SK-N-SH (cell line): ENCODE data around the gene CBFA2T3. TPM values are rescaled to one million over a fixed set of nuclear protein-coding genes. Genes with fewer than 3 reads are reported as not detected.

Experiments
- CTCF ChIA-PET: fragments of 300-600, 350-600 bp; formaldehyde crosslinking; extraction: SDS; loops from one replicate; lab custom pipeline; 2021; lab: Yijun Ruan, JAX
- POLR2A ChIA-PET: fragments of 350-600 bp; sonication (Branson Sonifier 250); formaldehyde crosslinking; extraction: SDS; loops from one replicate; lab custom pipeline; 2020; ENCODE audit warnings: antibody characterized with exemption, inconsistent platforms; lab: Yijun Ruan, JAX
- DNase-seq: peaks from one replicate; pipeline ENCODE4 v3.0.0; 2012
- H2AFZ ChIP-seq: fragments of 200-600 bp; sonication (generic); 2 replicates; pipeline ENCODE4 v1.8.1; 2016; ENCODE audit warnings: antibody characterized with exemption, mild to moderate bottlenecking, low read depth
- H3F3A ChIP-seq: fragments of 200-600 bp; sonication (generic); replicated peaks from 2 replicates; pipeline ENCODE3; 2016; ENCODE audit warnings: antibody characterized with exemption, mild to moderate bottlenecking; ENCODE audit not compliant: insufficient read depth
- H3K27ac ChIP-seq, 2 experiments: fragments of 200-500 bp in 1 of 2; fragments of 200-600 bp in 1 of 2; sonication (Bioruptor generic) in 1 of 2; sonication (generic), shearing (Covaris generic) in 1 of 2; 2 replicates each; pipeline versions ENCODE4 v1.5.1 to v1.6.1; 2014 to 2016; ENCODE audit warnings: low read depth in 2 of 2, inconsistent platforms in 1 of 2, low read length in 1 of 2, mild to moderate bottlenecking in 1 of 2, mixed read lengths in 1 of 2
- H3K27me3 ChIP-seq: fragments of 200-600 bp; sonication (generic), shearing (Covaris generic); 2 replicates; pipeline ENCODE4 v1.6.1; 2016; ENCODE audit warnings: mixed run types; ENCODE audit not compliant: insufficient read depth
- H3K36me3 ChIP-seq, 2 experiments: fragments of 200-500 bp in 1 of 2; fragments of 200-600 bp in 1 of 2; sonication (Bioruptor generic) in 1 of 2; sonication (generic) in 1 of 2; replicated peaks in 1 of 2; 2 replicates each; pipeline versions ENCODE3 to v1.5.1; 2014 to 2016; ENCODE audit warnings: low read length in 1 of 2, mild to moderate bottlenecking in 1 of 2; ENCODE audit not compliant: insufficient read depth in 2 of 2, control insufficient read depth in 1 of 2
- H3K4me1 ChIP-seq, 2 experiments: fragments of 200-500 bp in 1 of 2; fragments of 200-600 bp in 1 of 2; sonication (Bioruptor generic) in 1 of 2; sonication (generic), shearing (Covaris generic) in 1 of 2; 2 replicates each; pipeline versions ENCODE4 v1.5.1 to v1.6.1; 2014 to 2016; ENCODE audit warnings: low read depth in 1 of 2, low read length in 1 of 2, mixed run types in 1 of 2; ENCODE audit not compliant: insufficient read depth in 2 of 2, control insufficient read depth in 1 of 2
- H3K4me2 ChIP-seq: fragments of 200-600 bp; sonication (generic), shearing (Covaris generic); 2 replicates; pipeline ENCODE4 v1.6.1; 2017; ENCODE audit warnings: mixed run types
- H3K4me3 ChIP-seq, 2 experiments: fragments of 200-500 bp in 1 of 2; fragments of 200-600 bp in 1 of 2; sonication (Bioruptor generic) in 1 of 2; sonication (generic), shearing (Covaris generic) in 1 of 2; 2 replicates each; pipeline versions ENCODE4 v1.5.1 to v1.8.1; 2014 to 2016; ENCODE audit warnings: low read depth in 2 of 2, inconsistent platforms in 1 of 2, low read length in 1 of 2, mild to moderate bottlenecking in 1 of 2, mixed read lengths in 1 of 2, moderate library complexity in 1 of 2
- H3K79me2 ChIP-seq: fragments of 200-600 bp; sonication (generic); 2 replicates; pipeline ENCODE4 v1.8.1; 2017; ENCODE audit warnings: mild to moderate bottlenecking; ENCODE audit not compliant: insufficient read depth
- H3K9ac ChIP-seq: fragments of 200-600 bp; sonication (generic); 2 replicates; pipeline ENCODE4 v1.6.1; 2017; ENCODE audit warnings: mixed run types
- H3K9me2 ChIP-seq: fragments of 200-600 bp; sonication (generic); 2 replicates; pipeline ENCODE4 v1.6.1; 2017; ENCODE audit warnings: mixed run types
- H3K9me3 ChIP-seq: fragments of 200-600 bp; sonication (generic); 2 replicates; pipeline ENCODE4 v1.6.1; 2017; ENCODE audit warnings: mixed run types, mild to moderate bottlenecking, moderate library complexity
- H4K20me1 ChIP-seq: fragments of 200-600 bp; sonication (generic); 2 replicates; pipeline ENCODE4 v1.6.1; 2017; ENCODE audit warnings: mild to moderate bottlenecking, mixed run types; ENCODE audit not compliant: insufficient read depth
- CTCF ChIP-seq: fragments of 200-600 bp; sonication (generic); IDR thresholded peaks from 2 replicates; pipeline ENCODE4 v1.6.1; 2017; ENCODE audit warnings: antibody characterized with exemption, mild to moderate bottlenecking, moderate library complexity
- EP300 ChIP-seq, 2 experiments: IDR thresholded peaks; 2 replicates each; pipeline versions ENCODE4 v1.4.0 to v1.6.1; 2012; ENCODE audit warnings: borderline replicate concordance in 1 of 2, low read depth in 1 of 2, low read length in 1 of 2
- EZH2phosphoT487 ChIP-seq: fragments of 200-600 bp; sonication (generic); IDR thresholded peaks from 2 replicates; pipeline ENCODE4 v1.6.1; 2017; ENCODE audit warnings: low read depth, mixed run types, mild to moderate bottlenecking, antibody characterized with exemption, moderate library complexity, borderline replicate concordance
- JUND ChIP-seq: IDR thresholded peaks from 2 replicates; pipeline ENCODE4 v1.4.0; 2012
- MXI1 ChIP-seq: IDR thresholded peaks from 2 replicates; pipeline ENCODE4 v1.6.1; 2012; ENCODE audit warnings: mild to moderate bottlenecking, low read depth, low read length, improper control_type of control experiment
- PBX3 ChIP-seq: IDR thresholded peaks from 2 replicates; pipeline ENCODE4; 2012
- RFX5 ChIP-seq: IDR thresholded peaks from 2 replicates; pipeline ENCODE4 v1.6.1; 2012; ENCODE audit warnings: mild to moderate bottlenecking, improper control_type of control experiment, low read length
- SIN3A ChIP-seq: IDR thresholded peaks from 2 replicates; pipeline ENCODE4 v1.6.1; 2012; ENCODE audit warnings: low read depth, mild to moderate bottlenecking, low read length, moderate library complexity, borderline replicate concordance
- TAF1 ChIP-seq: IDR thresholded peaks from 2 replicates; pipeline ENCODE4 v1.6.1; 2012; ENCODE audit warnings: low read depth, mild to moderate bottlenecking, low read length, moderate library complexity, borderline replicate concordance
- TCF12 ChIP-seq: IDR thresholded peaks from 2 replicates; pipeline ENCODE4 v1.4.0; 2012
- TEAD4 ChIP-seq: IDR thresholded peaks from 2 replicates; pipeline ENCODE4 v1.4.0; 2012; ENCODE audit warnings: mild to moderate bottlenecking, borderline replicate concordance; ENCODE audit not compliant: insufficient read depth
- WGBS: methylation state at CpG from one replicate; pipeline ENCODE4 v1.1.6; 2017; ENCODE audit warnings: low lambda C conversion rate; 5-methylcytosine and 5-hydroxymethylcytosine counted together
- polyA plus RNA-seq, 3 experiments: library from polyadenylated mRNA; depleted of rRNA; stranded (reverse); fragments of >200 nt; gene quantifications; 2 replicates each; pipeline ENCODE4 v1.2.3, GENCODE V29; 2012
- TF ChIP-seq, protein P1 (sequence below): fragments of 150-350 bp; IDR thresholded peaks from 2 replicates; pipeline ENCODE4 v1.6.1; 2017; ENCODE audit warnings: antibody characterized with exemption, low read length, low read depth, borderline replicate concordance

CBFA2T3 gene
- polyA plus RNA-seq, 1 of the 3 experiments (the other 2 are of a cell fraction), result not detected

DNA sequence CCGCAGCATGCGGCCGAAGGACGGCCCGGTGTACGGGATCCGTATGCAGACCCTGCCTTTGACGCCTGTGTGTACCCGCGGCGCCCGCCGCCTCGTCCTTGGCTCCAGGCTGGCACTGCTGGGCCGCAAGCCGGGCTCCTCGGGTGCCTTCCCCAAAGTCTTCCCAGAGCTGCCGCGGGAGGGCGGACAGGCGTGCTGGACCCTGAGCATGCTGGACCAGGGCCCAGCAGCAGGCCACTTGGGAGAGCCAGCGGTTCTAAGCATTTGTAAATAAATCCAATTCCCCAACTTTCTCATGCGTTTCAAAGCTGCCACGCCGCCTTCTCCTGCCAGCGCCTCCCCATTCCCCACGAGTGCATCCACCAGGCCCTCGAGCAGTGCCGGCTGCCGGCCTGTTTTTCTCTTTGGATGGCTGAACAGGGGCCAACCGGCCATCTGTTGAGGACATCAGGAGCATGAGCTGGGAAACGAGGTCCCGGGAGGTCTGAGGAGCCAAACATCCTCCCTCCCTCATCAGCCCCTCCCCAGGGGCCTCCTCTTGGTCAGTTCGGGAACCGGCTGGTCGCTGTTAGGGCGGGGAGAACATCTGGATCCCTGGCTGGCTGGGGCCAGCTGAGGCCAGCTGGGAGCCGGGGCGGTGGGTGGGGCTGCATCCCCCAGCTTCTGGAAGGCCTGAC, 90.0 kb downstream of the CBFA2T3 start:
- Histone ChIP-seq H3K79me2 (no peaks in the 10 kb centered on the region), H3K4me1 (no peaks in the 10 kb centered on the region; a peak in 1 of 4 replicates), H3K9me2 (no peaks in the 10 kb centered on the region), H3K27ac (no peak overlapping the region), H3K9ac (no peak overlapping the region), H3F3A (no peaks in the 10 kb centered on the region), H3K27me3 (peaks cover 35% of the 10 kb centered on the region), H3K4me2 (no peak overlapping the region), H3K4me3 (no peak overlapping the region), H3K36me3 (no peaks in the 10 kb centered on the region), H2AFZ (no peak overlapping the region), H4K20me1 (no peaks in the 10 kb centered on the region), H3K9me3 (no peaks in the 10 kb centered on the region)
- WGBS, result 87% methylated on average over 20 of the region's 39 CpGs
- POLR2A ChIA-PET, result no interaction called here
- CTCF ChIA-PET, result interaction anchor here (0.6 to 1.2 kb wide), 4 partner anchors 21 to 329 kb away, joined by 3 read pairs; no protein-coding TSS in a partner anchor
- TF ChIP-seq EP300 (IDR thresholded peaks at IDR 0.05; ENCODE audit: borderline replicate concordance in 1 of 2, low read depth in 1 of 2, low read length in 1 of 2), result no peak
- no peak for TF ChIP-seq TEAD4
- no peak for TF ChIP-seq TAF1
- TF ChIP-seq, protein P1, sequence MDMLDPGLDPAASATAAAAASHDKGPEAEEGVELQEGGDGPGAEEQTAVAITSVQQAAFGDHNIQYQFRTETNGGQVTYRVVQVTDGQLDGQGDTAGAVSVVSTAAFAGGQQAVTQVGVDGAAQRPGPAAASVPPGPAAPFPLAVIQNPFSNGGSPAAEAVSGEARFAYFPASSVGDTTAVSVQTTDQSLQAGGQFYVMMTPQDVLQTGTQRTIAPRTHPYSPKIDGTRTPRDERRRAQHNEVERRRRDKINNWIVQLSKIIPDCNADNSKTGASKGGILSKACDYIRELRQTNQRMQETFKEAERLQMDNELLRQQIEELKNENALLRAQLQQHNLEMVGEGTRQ, result no peak
- no peak for TF ChIP-seq SIN3A
- TF ChIP-seq CTCF, result no peak
- TF ChIP-seq EZH2phosphoT487, result no peak
- no peak for DNase-seq

- Histone ChIP-seq H2AFZ (no peak overlapping the region), H3K9ac (no peak overlapping the region), H3K27me3 (peaks cover 35% of the 10 kb centered on the region), H3K4me2 (no peak overlapping the region), H3K9me3 (no peaks in the 10 kb centered on the region), H3K36me3 (no peaks in the 10 kb centered on the region), H4K20me1 (no peaks in the 10 kb centered on the region), H3K27ac (no peak overlapping the region), H3K79me2 (no peaks in the 10 kb centered on the region), H3K9me2 (no peaks in the 10 kb centered on the region), H3F3A (no peaks in the 10 kb centered on the region), H3K4me1 (no peaks in the 10 kb centered on the region; a peak in 2 of 4 replicates), H3K4me3 (no peak overlapping the region)
- CTCF ChIA-PET, result interaction anchor here (0.6 to 1.2 kb wide), 4 partner anchors 22 to 330 kb away, joined by 3 read pairs; no protein-coding TSS in a partner anchor
- TF ChIP-seq TCF12 (no peak), PBX3 (no peak), MXI1 (no peak), TEAD4 (no peak), JUND (no peak), RFX5 (no peak)
- TF ChIP-seq, protein P1, result no peak
- POLR2A ChIA-PET, result no interaction called here
- WGBS, result 60% methylated on average over 1 of the region's 15 CpGs
- DNase-seq, result no peak
Observed at GRCh38 chr16:88886420-88886844, 90.6 kb downstream of the CBFA2T3 start.
